Measurements from ENCODE around the gene FCRLA.

The FCRLA gene

DNA sequence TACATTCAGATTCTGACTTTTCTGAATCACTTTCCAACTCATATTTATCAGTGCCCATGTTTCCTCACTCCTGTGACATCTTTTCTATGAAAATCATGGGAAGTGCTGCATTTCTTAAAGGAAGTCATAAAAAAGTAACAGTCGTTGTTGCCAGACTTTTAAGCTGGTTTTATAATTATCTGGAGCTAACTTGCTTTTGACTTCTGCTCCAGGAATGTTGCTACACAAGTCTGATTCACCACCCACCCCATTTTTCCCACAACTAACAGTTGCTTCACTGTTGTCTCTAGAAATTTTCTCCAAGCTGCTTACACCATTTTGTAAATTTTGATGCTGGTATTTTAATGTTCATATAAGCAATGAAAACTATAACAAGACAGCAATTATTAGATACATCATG is 26.5 kb downstream of the FCRLA start:
- DNase-seq: no peak

DNA sequence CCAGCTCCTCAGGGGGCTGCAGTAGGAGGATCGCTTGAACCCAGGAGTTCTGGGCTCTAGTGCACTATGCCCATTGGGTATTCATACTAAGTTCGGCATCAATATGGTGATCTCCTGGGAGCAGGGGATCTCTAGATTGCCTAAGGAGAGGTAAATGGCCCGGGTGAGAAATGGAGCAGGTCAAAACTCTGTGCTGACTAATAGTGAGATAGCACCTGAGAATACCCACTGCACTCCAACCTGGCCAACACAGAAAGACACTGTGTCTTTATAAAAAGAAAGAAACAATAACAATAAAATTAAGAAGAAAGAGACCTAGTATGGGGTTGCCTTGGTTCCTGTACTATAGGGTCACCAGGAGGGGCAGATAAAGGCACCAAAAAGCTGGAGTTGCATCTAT is 28.8 kb downstream of the FCRLA start:
- DNase-seq: no peak

DNA sequence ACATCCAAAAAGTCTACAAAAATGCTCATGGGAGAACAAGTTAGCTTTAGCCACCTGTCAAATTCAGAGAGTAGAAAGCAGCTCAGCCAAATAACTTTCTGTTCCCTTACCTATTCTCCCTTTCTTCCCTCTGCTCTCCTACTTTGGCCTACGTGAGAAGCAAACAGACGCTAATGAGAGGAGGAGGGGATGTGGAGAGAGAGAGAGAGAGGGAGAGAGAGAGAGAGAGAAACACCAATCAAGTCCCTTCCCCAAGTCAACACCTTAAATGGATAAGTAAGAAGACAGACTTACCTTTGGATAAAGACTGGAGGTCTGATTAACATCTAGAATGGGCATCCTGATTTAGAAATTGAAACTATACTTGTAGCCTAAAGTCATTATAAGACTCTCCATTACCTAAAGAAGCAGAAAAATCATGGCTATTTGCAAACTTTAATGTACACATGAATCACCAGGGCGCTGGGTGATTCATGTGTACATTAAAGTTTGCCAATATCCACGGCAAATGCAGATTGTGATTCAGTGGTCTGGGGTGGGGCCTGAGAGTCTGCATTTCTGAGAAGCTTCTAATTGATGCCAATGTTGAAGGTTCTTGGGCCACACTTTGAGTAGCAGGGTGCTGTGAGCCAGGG is 29.4 kb downstream of the FCRLA start:
- DNase-seq: no peak

DNA sequence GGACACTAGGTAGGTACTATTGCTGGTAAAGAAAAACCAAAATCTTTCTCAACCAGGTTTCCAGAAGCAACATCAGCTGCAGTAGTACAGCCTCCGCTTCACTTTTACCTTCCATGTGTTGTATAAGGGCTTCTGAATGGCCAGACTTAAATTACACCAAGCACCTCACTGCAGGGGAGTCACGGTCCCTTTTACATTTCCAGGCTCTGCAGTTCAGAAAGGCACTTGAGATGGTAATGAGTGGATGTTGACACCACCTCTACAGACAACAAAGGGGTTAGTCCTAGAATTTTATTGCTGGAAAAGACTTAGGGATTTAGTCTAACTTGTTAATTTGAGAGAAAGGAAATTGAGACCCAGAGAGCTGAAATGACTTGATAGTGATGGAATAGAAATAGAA is 30.6 kb downstream of the FCRLA start:
- no peak for DNase-seq

DNA sequence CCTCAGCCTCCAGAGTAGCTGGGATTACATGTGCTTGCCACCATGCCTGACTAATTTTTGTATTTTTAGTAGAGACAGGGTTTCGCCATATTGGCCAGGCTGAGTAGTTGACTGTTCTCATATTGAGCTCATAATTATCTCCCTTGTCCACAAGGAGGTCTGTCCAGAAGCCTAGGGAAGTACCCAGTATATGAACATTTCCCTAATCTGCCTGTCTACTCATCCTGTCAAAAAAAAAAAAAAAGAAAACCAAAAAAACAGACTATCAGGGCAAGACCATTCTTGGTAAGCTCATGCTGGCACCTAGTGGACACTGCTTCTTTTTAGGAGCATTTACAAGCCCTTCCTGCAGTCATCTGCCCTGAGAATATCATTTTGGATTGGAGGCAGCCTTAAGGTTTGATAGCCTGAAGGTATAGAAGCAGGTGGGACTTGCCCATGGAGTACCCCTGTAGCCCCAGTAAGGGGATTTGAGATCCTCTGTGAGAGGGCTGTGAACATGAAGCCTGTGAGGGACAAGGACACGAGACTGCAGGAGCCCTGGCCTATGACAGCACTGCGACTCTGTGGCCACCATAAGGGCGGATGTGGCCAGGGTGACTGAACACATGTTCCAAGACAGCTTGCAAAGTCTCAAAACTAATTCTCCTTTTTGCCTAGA is 31.7 kb downstream of the FCRLA start:
- DNase-seq: peak in 1 of 2 experiments; percentile 31

DNA sequence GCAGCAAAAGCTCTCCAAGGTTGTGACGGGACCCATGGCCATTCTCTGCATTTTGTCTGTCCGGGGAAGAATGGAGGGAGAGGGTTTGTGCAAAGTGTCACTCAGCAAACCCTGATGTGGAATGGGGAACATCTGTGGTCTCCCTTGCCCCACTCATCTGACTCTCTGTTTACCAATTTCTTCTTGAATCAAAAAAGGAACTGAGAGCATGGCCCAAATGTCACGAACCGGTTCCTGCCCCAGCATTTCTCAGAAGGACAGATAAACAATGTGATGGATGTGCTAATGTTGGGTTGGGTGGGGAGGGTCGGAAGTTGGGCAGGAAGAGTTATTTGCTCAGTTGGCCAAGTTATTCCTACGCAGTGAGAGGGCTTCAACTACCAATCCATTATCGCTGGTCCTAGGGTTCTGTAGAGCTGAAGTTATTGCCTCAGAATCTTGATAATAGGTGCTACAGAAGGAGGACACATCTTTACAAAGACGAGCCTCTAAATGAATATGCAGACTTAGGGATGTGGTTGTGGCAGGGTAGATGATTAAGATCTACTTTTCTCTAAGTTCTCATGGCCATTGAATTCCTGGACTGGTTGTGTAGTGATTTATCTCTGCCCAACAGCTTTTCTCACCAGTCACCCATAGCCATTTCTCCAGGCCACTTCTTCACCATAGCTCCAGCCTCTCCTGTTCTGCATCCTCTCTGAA is 33.0 kb downstream of the FCRLA start:
- no peak for DNase-seq

DNA sequence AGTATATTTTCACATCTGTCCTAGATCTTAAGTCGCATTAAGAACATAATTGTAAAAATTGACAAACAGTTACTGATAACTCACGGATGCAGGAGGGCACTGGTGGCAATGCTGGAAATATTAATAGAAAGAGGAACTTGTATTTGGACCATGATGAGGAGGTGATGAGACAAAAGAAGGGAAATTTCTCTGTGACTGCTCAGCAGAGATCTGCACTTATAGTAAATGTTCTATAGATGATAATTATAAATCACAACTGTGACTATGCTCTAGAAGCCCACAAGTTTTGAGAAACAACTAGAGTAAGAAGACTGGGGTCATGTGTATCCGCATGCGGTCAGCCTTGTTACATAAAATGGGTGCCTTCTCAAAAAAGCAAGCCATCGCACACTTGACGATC is 33.9 kb downstream of the FCRLA start:
- no peak for DNase-seq

DNA sequence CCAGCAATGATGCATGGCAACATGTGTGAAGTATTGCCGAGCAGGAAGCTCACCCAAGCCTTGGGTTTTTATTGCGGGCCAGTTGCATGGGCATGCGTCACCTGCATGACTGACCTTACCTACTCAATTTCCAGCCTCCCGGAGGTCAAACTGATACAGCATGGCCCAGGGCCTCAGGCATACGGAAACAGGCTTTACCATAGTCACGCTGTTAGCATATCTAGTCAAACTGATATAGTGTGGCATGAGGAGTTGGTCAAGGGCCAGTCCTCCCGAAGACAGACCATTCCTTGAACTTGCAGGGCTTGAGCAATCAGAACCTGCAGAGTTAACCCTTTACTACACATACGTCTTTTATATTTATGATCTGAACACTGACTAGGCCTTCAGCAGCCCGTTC is 36.2 kb downstream of the FCRLA start:
- DNase-seq: no peak

DNA sequence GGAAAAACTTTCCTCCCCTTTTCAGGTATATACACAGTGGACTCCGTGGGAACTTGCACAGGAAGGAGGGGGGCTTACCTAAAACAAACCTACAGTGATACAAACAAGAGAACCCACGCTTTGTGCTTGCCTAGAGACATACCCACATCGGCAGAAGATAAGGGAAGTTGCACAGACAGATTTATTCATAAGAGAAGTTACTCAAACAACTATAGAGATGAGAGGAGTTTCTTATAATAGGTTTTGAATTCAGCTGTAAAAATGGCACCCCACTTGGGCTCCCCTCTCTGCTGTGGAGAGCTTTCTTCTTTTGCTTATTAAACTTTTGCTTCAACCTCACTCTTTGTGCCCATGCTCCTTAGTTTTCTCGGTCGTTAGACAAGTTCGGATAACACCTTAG is 40.8 kb downstream of the FCRLA start:
- DNase-seq: no peak

DNA sequence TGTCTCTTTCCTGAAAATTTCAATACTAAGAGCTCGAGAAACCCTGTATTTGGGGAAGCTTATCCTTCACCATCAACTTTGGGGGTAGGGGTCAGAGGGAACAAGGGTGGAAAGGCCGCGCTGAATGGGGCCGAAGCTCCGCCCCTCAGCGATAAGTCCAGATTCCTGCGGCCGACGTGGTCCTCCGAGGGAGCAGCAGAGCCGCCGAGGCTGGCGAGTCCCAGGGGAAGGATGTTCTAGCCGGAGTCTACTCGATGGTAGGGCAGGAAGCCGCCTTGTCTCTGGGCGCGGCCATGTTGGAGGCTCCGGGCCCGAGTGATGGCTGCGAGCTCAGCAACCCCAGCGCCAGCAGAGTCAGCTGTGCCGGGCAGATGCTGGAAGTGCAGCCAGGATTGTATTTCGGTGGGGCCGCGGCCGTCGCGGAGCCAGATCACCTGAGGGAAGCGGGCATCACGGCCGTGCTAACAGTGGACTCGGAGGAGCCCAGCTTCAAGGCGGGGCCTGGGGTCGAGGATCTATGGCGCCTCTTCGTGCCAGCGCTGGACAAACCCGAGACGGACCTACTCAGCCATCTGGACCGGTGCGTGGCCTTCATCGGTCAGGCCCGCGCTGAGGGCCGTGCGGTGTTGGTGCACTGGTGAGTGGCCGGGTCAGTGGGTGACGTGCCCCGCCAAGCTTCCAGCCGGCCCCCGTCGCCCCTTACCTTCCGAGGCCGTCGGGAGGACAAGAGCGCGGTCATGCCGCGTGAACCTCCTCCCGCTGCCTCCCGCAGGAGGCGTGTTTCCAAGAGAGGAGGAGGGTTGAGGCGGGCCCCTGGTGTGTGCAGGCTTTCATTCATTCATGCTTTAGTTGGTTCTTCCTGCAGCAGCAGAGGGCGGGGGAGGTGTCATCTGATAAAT is 42.7 kb downstream of the FCRLA start, which contains the start of gene DUSP12:
TSS of gene DUSP12 (plus strand) at position 278 of the 899 bp plus-strand sequence. CDS start at position 294, 16 bp downstream.
- DNase-seq: peak; percentile 81 to 85

DNA sequence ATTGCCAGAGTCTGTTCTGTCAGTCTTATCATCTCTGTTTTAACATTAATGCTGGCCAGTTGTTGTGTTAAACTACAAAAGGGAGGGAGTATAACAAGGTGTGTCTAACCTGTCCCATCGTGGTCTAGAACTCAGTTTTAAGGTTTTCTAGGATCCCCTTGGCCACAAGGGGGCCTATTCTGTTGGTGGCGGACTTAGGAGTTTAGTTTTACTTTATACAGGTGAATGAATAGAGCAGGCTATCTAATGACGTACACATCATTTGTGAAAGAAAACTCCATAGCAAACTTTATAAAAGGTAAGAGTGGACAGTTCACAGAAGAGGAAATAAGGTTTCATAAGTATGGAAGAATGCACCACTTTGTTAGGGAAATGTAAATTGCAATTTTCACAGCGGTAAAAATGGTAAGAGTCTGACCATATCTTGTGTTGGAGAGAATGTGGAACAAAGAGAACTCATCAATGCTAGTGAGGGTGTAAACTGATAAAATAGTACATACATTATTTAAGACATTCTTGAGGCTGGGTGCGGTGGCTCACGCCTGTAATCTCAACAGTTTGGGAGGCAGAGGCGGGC is 56.6 kb downstream of the FCRLA start:
- peak; percentile 21 to 42 for DNase-seq

Data from stimulated activated CD4-positive, alpha-beta T cell treated with anti-CD3 and anti-CD28 coated beads, Interleukin-4, amount 100 ng/mL, for 4 hours (primary cell).